Psoas muscle (tissue), 8 donors: Measurements from ENCODE around the gene CELF2. TPM values are rescaled to one million over a fixed set of nuclear protein-coding genes. Genes with fewer than 3 reads are reported as not detected.

Experiments used
- ATAC-seq, 4 donors: fragments of 200-7000 bp; cut with Tn5 transposase; one replicate each; pipeline ENCODE4 v1.9.1; 2020; ENCODE audit warnings: moderate library complexity in 3 of 4, mild to moderate bottlenecking in 2 of 4
- DNase-seq, 2 donors: peaks; one replicate each; pipeline ENCODE4 v3.0.0-alpha.2; 2020
- H3K27ac ChIP-seq: fragments of 200-600 bp; one replicate; pipeline ENCODE4 v1.8.0; 2022
- H3K27me3 ChIP-seq, 3 donors: fragments of 200-600 bp in 1 of 3; one replicate each; pipeline versions ENCODE4 v1.6.1 to v1.8.0; 2013 to 2022; ENCODE audit warnings: low read length in 2 of 3, mild to moderate bottlenecking in 2 of 3, moderate library complexity in 1 of 3; ENCODE audit not compliant: insufficient read depth in 3 of 3
- H3K36me3 ChIP-seq, 2 donors: fragments of 200-600 bp in 1 of 2; one replicate each; pipeline versions ENCODE4 v1.6.1 to v1.8.0; 2013 to 2022; ENCODE audit warnings: low read depth in 1 of 2, mild to moderate bottlenecking in 1 of 2, moderate library complexity in 1 of 2; ENCODE audit not compliant: insufficient read depth in 1 of 2
- H3K4me1 ChIP-seq: fragments of 200-600 bp; one replicate; pipeline ENCODE4 v1.8.0; 2022
- H3K4me3 ChIP-seq: fragments of 200-600 bp; one replicate; pipeline ENCODE4 v1.8.0; 2022; ENCODE audit warnings: mild to moderate bottlenecking
- H3K9me3 ChIP-seq: fragments of 200-600 bp; one replicate; pipeline ENCODE4 v1.8.0; 2022
- WGBS, 3 donors: extraction: QIAGEN DNeasy Blood & Tissue Kit; methylation state at CpG; one replicate each; pipeline versions ENCODE4 v1.1.6 to v1.1.7; 2013; 5-methylcytosine and 5-hydroxymethylcytosine counted together
- intact Hi-C, 2 donors: fragments of 100-400 bp; cut with DNase I; formaldehyde crosslinking; loops; one replicate each; pipeline versions ENCODE4 v1.11.0 to v1.14.2; 2022
- polyA plus RNA-seq, 3 donors: library from polyadenylated mRNA; stranded (reverse); fragments of 200-250 nt; gene quantifications; one replicate each; pipeline ENCODE4 v1.2.3, GENCODE V29; 2013
- total RNA-seq, 4 donors: library from RNA; stranded (reverse); fragmentation: NEBNext Ultra II Directional in 2 of 4; extraction: Animal tissue kit (Norgen Biotek cat#: 25700) in 2 of 4; gene quantifications; one replicate each; pipeline versions ENCODE4 v1.2.1 to v1.2.4, GENCODE V29; 2021 to 2023
- TF ChIP-seq, protein P1 (sequence below): fragments of 200-600 bp; IDR thresholded peaks from one replicate; pipeline ENCODE4 v1.8.0; 2022; ENCODE audit warnings: antibody characterized with exemption
- donor health status: healthy with polysubstance abuse.
- donor health status: DM: no; HTN: no; CAD: no; lungs with moderate emphysema.
- donor health status: Bipolar disorder and iron deficiency.
- donor health status: healthy.
- donor health status: DM: yes; HTN: yes; CAD: no.
- donor health status: DM: no; HTN: no; CAD: no.
- donor health status: DM: no; HTN: no; CAD: no.
- donor health status: DM: yes; HTN: yes; CAD: no.

Gene CELF2
- total and polyA plus RNA-seq, 7 donors: 9.8 to 47.8 (median 29.0) TPM

DNA sequence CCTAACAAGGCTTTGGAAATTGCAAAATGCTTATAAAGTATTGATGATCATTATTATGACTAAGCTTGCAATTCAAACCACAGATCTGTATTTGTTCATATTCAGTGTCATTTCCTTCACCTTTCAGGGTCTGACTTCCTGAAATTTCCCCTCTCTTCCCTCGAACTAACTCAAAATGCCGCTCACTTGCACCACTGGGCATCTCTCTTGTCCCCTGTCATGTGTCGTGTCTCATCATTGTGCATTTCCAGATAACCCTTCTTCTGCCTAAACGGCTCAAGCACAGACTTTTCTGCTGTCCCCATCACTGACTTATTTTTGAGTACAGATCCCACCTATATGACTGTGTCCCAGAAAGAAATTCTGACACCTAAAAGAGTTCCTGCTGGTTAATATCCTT, 41.0 kb upstream of the CELF2 start:
- Histone ChIP-seq H3K4me3 (no peak overlapping the region), H3K4me1 (no peaks in the 10 kb centered on the region), H3K36me3 (no peaks in the 10 kb centered on the region), H3K27me3 (peaks cover 0 to 4% (median 0%) of the 10 kb centered on the region in 3 donors), H3K27ac (no peak overlapping the region), H3K9me3 (no peaks in the 10 kb centered on the region)
- 72 to 80% (median 79%) methylated on average over 4 of the region's 4 CpGs for WGBS, 3 donors
- no peak for DNase-seq
- intact Hi-C loops: no loop called here
- ATAC-seq: no peak
- TF ChIP-seq, protein P1, sequence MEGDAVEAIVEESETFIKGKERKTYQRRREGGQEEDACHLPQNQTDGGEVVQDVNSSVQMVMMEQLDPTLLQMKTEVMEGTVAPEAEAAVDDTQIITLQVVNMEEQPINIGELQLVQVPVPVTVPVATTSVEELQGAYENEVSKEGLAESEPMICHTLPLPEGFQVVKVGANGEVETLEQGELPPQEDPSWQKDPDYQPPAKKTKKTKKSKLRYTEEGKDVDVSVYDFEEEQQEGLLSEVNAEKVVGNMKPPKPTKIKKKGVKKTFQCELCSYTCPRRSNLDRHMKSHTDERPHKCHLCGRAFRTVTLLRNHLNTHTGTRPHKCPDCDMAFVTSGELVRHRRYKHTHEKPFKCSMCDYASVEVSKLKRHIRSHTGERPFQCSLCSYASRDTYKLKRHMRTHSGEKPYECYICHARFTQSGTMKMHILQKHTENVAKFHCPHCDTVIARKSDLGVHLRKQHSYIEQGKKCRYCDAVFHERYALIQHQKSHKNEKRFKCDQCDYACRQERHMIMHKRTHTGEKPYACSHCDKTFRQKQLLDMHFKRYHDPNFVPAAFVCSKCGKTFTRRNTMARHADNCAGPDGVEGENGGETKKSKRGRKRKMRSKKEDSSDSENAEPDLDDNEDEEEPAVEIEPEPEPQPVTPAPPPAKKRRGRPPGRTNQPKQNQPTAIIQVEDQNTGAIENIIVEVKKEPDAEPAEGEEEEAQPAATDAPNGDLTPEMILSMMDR: no peak

GRCh38 chr10:10977226-10977956, 40.3 kb upstream of the CELF2 start:
- 29 to 33% (median 30%) methylated on average over 2 of the region's 2 CpGs for WGBS, 3 donors
- no peak overlapping the region for H3K27ac ChIP-seq
- no peaks in the 10 kb centered on the region for H3K36me3 ChIP-seq
- H3K4me3 ChIP-seq: no peak overlapping the region
- H3K4me1 ChIP-seq: no peaks in the 10 kb centered on the region
- H3K27me3 ChIP-seq: peaks cover 0 to 4% (median 0%) of the 10 kb centered on the region in 3 donors
- intact Hi-C loops: no loop called here
- DNase-seq: no peak
- peak in 2 of 4 donors; percentile 53 to 56 for ATAC-seq
- H3K9me3 ChIP-seq: no peaks in the 10 kb centered on the region
- TF ChIP-seq, protein P1: no peak

- no peaks in the 10 kb centered on the region for H3K36me3 ChIP-seq
- DNase-seq (no peak), ATAC-seq (peak in 2 of 4 donors; percentile 21 to 72)
- TF ChIP-seq, protein P1: no peak
- 57 to 73% (median 62%) methylated on average over 2 of the region's 2 CpGs for WGBS, 3 donors
- H3K4me1 ChIP-seq: no peaks in the 10 kb centered on the region
- peaks cover 0 to 4% (median 0%) of the 10 kb centered on the region in 3 donors for H3K27me3 ChIP-seq
- no peaks in the 10 kb centered on the region for H3K9me3 ChIP-seq
- H3K4me3 ChIP-seq: no peak overlapping the region
- intact Hi-C loops: no loop called here
- H3K27ac ChIP-seq: no peak overlapping the region
Observed at GRCh38 chr10:10977978-10978377, 39.7 kb upstream of the CELF2 start.

DNA sequence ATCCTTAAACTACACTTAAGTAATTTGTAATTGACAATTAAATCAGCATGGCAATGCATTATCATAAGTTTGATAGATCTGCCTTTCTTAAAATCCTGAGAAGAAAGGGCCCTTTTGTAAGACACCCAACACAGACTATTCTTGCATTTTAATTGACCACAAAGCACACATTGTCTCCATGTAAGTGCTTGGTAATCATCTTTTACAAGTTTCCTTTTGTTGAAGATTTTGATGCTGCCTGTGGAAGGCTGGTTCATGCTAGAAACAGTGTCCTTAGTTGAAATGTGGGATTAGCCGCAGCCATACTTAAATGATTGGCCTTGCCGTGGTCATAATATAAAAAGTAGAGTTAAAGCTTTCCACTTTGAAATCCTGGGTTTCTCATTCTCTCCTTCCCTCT, 32.3 kb upstream of the CELF2 start:
- ATAC-seq (no peak), DNase-seq (no peak)
- Histone ChIP-seq H3K27ac (no peak overlapping the region), H3K27me3 (peaks cover 0 to 4% (median 0%) of the 10 kb centered on the region in 3 donors), H3K9me3 (no peaks in the 10 kb centered on the region), H3K36me3 (no peaks in the 10 kb centered on the region), H3K4me3 (no peak overlapping the region), H3K4me1 (no peaks in the 10 kb centered on the region)
- TF ChIP-seq, protein P1: no peak
- WGBS, 3 donors: 64 to 82% (median 79%) methylated on average over 2 of the region's 2 CpGs
- intact Hi-C loops: no loop called here

- H3K4me3 ChIP-seq: no peak overlapping the region
- H3K27ac ChIP-seq: no peak overlapping the region
- intact Hi-C loops: no loop called here
- no peaks in the 10 kb centered on the region for H3K36me3 ChIP-seq
- DNase-seq (no peak), ATAC-seq (no peak)
- TF ChIP-seq, protein P1: no peak
- H3K9me3 ChIP-seq: no peaks in the 10 kb centered on the region
- H3K4me1 ChIP-seq: no peaks in the 10 kb centered on the region
- 87 to 92% (median 90%) methylated on average over 4 of the region's 4 CpGs for WGBS, 3 donors
- no peaks in the 10 kb centered on the region for H3K27me3 ChIP-seq
Observed at GRCh38 chr10:10986606-10987005, 31.1 kb upstream of the CELF2 start.
